HUES6 (cell line): ENCODE data around the gene SLC25A43.
"Not testable (repeated sequence)": the region's sequence is repeated elsewhere in the genome, so short reads cannot be mapped to it uniquely, and the experiment has no call there.

Source experiments
- H3K27ac ChIP-seq: 2 replicates; pipeline ENCODE4 v1.7.0; 2013; ENCODE audit warnings: low read depth, mild to moderate bottlenecking, low read length, inconsistent platforms
- H3K27me3 ChIP-seq: 2 replicates; pipeline ENCODE4 v1.6.1; 2013; ENCODE audit warnings: low read length; ENCODE audit not compliant: control insufficient read depth, insufficient read depth
- H3K36me3 ChIP-seq: 2 replicates; pipeline ENCODE4 v1.6.1; 2013; ENCODE audit warnings: low read length; ENCODE audit not compliant: control insufficient read depth, insufficient read depth
- H3K4me1 ChIP-seq: 2 replicates; pipeline ENCODE4 v1.6.1; 2013; ENCODE audit warnings: low read length; ENCODE audit not compliant: control insufficient read depth, insufficient read depth
- H3K4me3 ChIP-seq: 2 replicates; pipeline ENCODE4 v1.5.1; 2013; ENCODE audit warnings: low read depth, low read length
- H3K9ac ChIP-seq: one replicate; pipeline ENCODE4 v1.6.1; 2013; ENCODE audit warnings: mild to moderate bottlenecking, low read length
- H3K9me3 ChIP-seq: 2 replicates; pipeline ENCODE4 v1.6.1; 2013; ENCODE audit warnings: low read depth, low read length; ENCODE audit not compliant: control insufficient read depth, insufficient read depth

The SLC25A43 gene

DNA sequence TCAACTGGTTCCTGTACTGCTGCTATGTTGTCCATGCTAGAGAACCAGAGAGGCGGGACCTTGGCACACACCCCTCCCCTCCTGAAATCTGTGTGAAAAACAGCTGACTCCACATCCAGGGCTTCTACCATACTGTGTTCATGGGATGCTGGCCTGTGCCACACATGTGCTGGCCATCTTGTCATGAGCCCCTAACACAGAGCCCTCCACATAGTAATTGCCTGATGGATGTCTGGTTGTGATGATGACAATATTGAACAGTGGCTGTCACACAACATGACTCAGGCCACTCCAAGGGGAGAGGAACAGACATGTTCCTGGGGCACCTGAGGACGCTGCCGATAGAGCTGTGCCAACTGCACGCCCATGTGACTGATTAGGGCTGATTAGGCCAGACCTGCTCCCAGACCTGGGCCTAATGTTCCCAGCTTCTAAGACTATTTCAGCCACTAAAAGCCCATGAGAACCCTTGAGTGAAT lies 82.2 kb downstream of the SLC25A43 start:
- Histone ChIP-seq H3K9me3 (peaks cover 3% of the 10 kb centered on the region; the same call in 1 of the 2 replicates), H3K4me1 (no peaks in the 10 kb centered on the region; the same call in 1 of the 2 replicates), H3K36me3 (no peaks in the 10 kb centered on the region), H3K4me3 (no peak overlapping the region), H3K27ac (no peak overlapping the region), H3K9ac (no peak overlapping the region), H3K27me3 (peaks cover 7% of the 10 kb centered on the region)

- H3K4me1 ChIP-seq = no peaks in the 10 kb centered on the region; the same call in 1 of the 2 replicates
- H3K27ac ChIP-seq = no peak overlapping the region
- H3K36me3 ChIP-seq = no peaks in the 10 kb centered on the region
- peaks cover 7% of the 10 kb centered on the region for H3K27me3 ChIP-seq
- peak overlapping the region; percentile 80 for H3K9ac ChIP-seq
- H3K4me3 ChIP-seq = peak overlapping the region; percentile 57
- H3K9me3 ChIP-seq = peaks cover 3% of the 10 kb centered on the region; the same call in 1 of the 2 replicates
Measured at GRCh38 chrX:119482041-119482440, 82.9 kb downstream of the SLC25A43 start.

GRCh38 chrX:119482481-119483480 lies 83.6 kb downstream of the SLC25A43 start:
- Histone ChIP-seq H3K4me3 (peak overlapping the region; percentile 57), H3K36me3 (no peaks in the 10 kb centered on the region), H3K9me3 (peaks cover 3% of the 10 kb centered on the region; the same call in 1 of the 2 replicates), H3K9ac (peak overlapping the region; percentile 80), H3K27ac (no peak overlapping the region), H3K4me1 (no peaks in the 10 kb centered on the region; the same call in 1 of the 2 replicates), H3K27me3 (peaks cover 7% of the 10 kb centered on the region)

DNA sequence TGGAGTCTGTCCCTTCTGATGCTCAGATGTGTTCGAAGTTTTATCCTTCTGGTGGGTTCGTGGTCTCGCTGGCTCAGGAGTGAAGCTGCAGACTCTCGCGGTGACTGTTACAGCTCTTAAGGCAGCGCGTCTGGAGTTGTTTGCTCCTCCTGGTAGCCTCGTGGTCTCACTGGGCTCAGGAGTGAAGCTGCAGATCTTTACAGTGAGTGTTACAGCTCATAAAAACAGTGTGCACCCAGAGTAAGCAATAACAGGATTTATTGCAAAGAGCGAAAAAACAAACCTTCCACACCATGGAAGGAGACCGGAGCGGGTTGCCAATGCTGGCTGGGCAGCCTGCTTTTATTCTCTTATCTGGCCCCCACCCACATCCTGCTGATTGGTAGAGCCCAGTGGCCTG lies 87.6 kb downstream of the SLC25A43 start:
- H3K36me3 ChIP-seq = no peaks in the 10 kb centered on the region
- H3K9me3 ChIP-seq = peaks cover 5% of the 10 kb centered on the region; the same call in 1 of the 2 replicates
- no peaks in the 10 kb centered on the region; the same call in 1 of the 2 replicates for H3K4me1 ChIP-seq
- no peak overlapping the region for H3K27ac ChIP-seq
- H3K4me3 ChIP-seq = no peak overlapping the region
- H3K9ac ChIP-seq = no peak overlapping the region
- peaks cover 7% of the 10 kb centered on the region for H3K27me3 ChIP-seq

- H3K27ac ChIP-seq, H3K4me3 ChIP-seq, H3K36me3 ChIP-seq, H3K4me1 ChIP-seq, H3K9ac ChIP-seq, H3K27me3 ChIP-seq, H3K9me3 ChIP-seq: not testable (repeated sequence)
Measured at GRCh38 chrX:119487766-119488165, 88.6 kb downstream of the SLC25A43 start.

DNA sequence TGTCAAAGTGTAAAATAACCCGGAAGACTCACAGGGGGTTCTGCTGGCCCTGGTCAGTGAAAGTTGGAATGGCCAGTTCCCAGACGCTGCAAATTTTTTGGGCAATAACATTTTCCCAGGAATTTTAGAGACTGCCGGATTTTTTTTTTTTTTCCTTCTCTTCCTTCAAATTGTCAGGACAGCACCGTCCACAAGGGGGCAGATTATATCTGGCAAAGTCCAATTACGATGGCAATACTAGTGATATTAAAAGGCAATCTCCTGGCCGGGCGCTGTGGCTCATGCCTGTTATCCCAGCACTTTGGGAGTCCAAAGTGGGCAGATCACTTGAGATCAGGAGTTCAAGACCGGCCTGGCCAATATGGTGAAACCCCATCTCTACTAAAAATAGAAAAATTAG lies 89.6 kb downstream of the SLC25A43 start:
- Histone ChIP-seq H3K4me3 (no peak overlapping the region), H3K36me3 (no peaks in the 10 kb centered on the region), H3K9me3 (peaks cover 5% of the 10 kb centered on the region; the same call in 1 of the 2 replicates), H3K9ac (no peak overlapping the region), H3K27me3 (no peaks in the 10 kb centered on the region), H3K27ac (no peak overlapping the region), H3K4me1 (no peaks in the 10 kb centered on the region)

DNA sequence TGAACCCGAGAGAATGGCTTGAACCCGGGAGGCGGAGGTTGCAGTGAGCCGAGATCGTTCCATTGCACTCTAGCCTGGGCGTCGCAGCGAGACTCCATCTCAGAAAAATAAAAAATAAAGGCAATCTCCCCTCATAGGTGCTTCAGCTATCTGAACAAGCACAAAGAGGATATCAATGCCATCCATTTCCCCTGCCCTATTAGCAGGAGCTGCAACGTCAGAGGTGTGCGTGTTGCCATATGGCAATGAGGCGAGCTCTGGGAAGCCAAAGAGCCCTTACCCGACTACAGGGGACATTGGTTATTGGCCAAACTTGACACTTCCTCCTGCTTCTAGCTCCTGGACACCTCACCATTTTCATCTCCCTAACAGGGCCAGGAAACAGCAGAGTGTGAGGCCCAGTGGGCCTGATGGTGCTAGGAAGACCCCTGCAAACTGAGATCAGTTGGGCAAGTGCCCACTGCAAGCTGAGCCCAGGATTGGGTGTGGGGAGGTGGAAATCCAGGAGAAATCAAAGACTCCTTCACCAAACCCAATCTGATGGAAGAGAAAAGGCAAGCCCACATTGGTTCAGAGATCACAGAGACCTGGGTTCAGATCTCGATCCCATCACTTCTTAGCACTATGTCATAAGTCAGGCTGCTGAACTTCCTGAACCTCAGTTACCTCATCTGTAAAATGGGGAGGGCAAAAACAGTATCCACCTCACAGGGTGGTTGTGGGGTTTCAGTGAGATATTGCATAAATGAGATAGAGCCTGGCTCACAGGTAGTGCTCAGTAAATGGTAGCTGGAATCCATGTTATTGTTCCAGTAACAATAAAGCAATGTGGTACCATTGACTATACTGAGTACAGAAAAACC lies 90.3 kb downstream of the SLC25A43 start:
- H3K9me3 ChIP-seq = peaks cover 5% of the 10 kb centered on the region; the same call in 1 of the 2 replicates
- no peaks in the 10 kb centered on the region for H3K36me3 ChIP-seq
- no peak overlapping the region for H3K27ac ChIP-seq
- no peaks in the 10 kb centered on the region for H3K27me3 ChIP-seq
- peaks cover 5% of the 10 kb centered on the region; the same call in 1 of the 2 replicates for H3K4me1 ChIP-seq
- H3K9ac ChIP-seq = no peak overlapping the region
- H3K4me3 ChIP-seq = no peak overlapping the region

DNA sequence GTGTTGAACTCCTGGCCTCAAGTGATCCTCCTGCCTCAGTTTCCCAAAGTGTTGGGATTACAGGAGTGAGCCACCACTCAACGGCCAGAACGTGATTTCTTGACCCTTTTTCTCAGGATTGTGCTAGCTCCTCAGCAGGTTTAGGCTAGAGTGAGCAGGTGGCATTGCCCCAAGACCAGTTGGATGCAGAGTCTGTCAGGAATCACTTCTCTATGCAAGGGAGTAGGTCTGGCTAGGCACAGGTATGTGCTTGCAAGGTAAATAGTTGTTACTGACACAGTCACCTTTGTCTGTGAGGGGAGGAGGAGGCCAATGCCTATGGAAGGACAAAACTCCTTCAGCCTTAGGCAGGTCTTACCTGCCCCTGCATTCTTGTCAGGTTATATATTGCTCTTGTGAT lies 93.3 kb downstream of the SLC25A43 start:
- H3K4me1 ChIP-seq = peaks cover 10% of the 10 kb centered on the region; the same call in 1 of the 2 replicates
- H3K4me3 ChIP-seq = no peak overlapping the region
- H3K9me3 ChIP-seq = peaks cover 5% of the 10 kb centered on the region; the same call in 1 of the 2 replicates
- no peak overlapping the region for H3K27ac ChIP-seq
- no peak overlapping the region for H3K9ac ChIP-seq
- H3K27me3 ChIP-seq = no peaks in the 10 kb centered on the region
- H3K36me3 ChIP-seq = no peaks in the 10 kb centered on the region

- not testable (repeated sequence) for H3K4me3 ChIP-seq, H3K36me3 ChIP-seq, H3K27ac ChIP-seq, H3K9ac ChIP-seq, H3K9me3 ChIP-seq, H3K27me3 ChIP-seq, H3K4me1 ChIP-seq
Measured at GRCh38 chrX:119493851-119494495, 94.8 kb downstream of the SLC25A43 start.
